Activated CD8-positive, alpha-beta T cell treated with anti-CD3 and anti-CD28 coated beads, Interleukin-2, amount 10 ng/mL, durations not matched to agents 7 days and 5 days (primary cell): Measurements from ENCODE around the gene SFTPD. TPM values are rescaled to one million over a fixed set of nuclear protein-coding genes. Genes with fewer than 3 reads are reported as not detected.

Experiments
- ATAC-seq: fragments of 150-1000 bp; cut with Tn5 transposase; one replicate; pipeline ENCODE4 v1.10.0; 2021; ENCODE audit warnings: moderate library complexity
- CTCF ChIA-PET: fragments of 350-600 bp; sonication (Branson Sonifier 250); formaldehyde crosslinking; loops from one replicate; lab custom pipeline; 2021; ENCODE audit warnings: antibody characterized with exemption; lab: Charles Lee
- POLR2A ChIA-PET: fragments of 350-600 bp; sonication (Branson Sonifier 250); formaldehyde crosslinking; loops from one replicate; lab custom pipeline; 2021; ENCODE audit warnings: antibody characterized with exemption; lab: Charles Lee
- DNase-seq: peaks from one replicate; pipeline ENCODE4 v3.0.0-alpha.2; 2020
- H3K27ac Mint-ChIP-seq: one replicate; pipeline ENCODE4 v1.8.0; 2021; ENCODE audit warnings: mild to moderate bottlenecking, mixed read lengths
- H3K27me3 Mint-ChIP-seq: one replicate; pipeline ENCODE4 v1.8.0; 2021; ENCODE audit warnings: low read depth, mixed read lengths
- H3K36me3 Mint-ChIP-seq: one replicate; pipeline ENCODE4 v1.8.0; 2021; ENCODE audit warnings: low read depth, mixed read lengths
- H3K4me1 Mint-ChIP-seq: one replicate; pipeline ENCODE4 v1.8.0; 2021; ENCODE audit warnings: low read depth, mixed read lengths
- H3K4me3 Mint-ChIP-seq: one replicate; pipeline ENCODE4 v1.8.0; 2021; ENCODE audit warnings: mild to moderate bottlenecking, mixed read lengths
- H3K9me3 Mint-ChIP-seq: one replicate; pipeline ENCODE4 v1.8.0; 2022; ENCODE audit warnings: mixed read lengths; ENCODE audit not compliant: insufficient read depth
- total RNA-seq, 2 experiments: library from RNA; stranded (reverse); gene quantifications; one replicate each; pipeline ENCODE4 v1.2.3, GENCODE V29; 2021

SFTPD gene
- total RNA-seq, 2 experiments from 2014 or later: not detected

DNA sequence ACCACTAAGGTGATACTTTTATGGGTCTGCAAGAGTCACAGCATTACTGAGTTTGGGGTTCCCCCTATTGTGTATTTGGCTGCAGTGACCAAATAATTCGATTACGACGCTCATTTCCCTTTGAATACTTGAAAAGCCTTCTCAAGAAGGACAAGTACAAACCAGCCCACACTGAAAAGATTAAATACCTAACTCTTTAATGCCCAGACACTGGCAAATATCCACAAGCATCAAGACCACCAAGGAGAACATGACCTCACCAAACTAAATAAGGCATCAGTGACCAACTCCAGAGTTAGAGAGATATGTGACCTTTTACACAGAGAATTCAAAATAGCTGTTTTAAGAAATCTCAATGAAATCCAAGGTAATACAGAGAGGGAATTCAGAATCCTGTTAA lies 31.8 kb upstream of the SFTPD start:
- peaks cover 2% of the 10 kb centered on the region for H3K36me3 Mint-ChIP-seq
- no peaks in the 10 kb centered on the region for H3K9me3 Mint-ChIP-seq
- H3K27ac Mint-ChIP-seq: no peak overlapping the region
- no peak for DNase-seq
- no peak for ATAC-seq
- H3K27me3 Mint-ChIP-seq: peaks cover 70% of the 10 kb centered on the region
- CTCF ChIA-PET: no interaction called here
- H3K4me3 Mint-ChIP-seq: no peak overlapping the region
- POLR2A ChIA-PET: no interaction called here
- H3K4me1 Mint-ChIP-seq: peaks cover 9% of the 10 kb centered on the region

DNA sequence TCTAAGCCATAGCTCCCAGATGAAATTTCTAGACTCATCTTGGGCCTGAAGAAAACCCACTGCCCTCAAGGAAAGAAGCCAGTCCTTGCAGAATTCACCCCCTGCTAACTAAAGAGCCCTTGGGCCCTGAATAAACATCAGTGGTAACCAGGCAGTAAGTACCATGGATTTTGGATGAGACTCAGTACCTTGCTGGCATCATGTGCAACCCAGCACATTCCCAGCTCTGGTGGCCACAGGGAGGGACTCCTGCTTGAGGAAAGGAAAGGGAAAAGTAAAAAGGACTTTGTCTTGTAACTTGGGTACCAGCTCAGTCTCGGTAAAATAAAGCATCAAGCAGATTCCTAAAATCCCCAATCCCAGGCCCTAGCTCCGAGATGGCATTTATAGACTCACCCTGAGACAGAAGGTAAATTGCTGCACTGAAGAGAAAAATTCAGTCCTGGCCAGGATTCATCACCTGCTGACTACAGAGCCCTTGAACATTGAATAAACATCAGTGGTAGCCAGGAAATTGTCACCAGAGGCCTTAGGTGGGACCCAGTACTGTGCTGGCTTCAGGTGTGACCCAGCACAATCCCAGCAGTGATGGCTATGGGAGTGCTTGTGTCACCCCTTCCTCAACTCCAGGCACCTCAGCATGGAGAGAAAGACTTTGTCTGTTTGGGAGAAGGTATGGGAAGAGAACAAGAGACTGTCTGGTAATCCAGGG lies 31.2 kb upstream of the SFTPD start:
- POLR2A ChIA-PET: no interaction called here

DNA sequence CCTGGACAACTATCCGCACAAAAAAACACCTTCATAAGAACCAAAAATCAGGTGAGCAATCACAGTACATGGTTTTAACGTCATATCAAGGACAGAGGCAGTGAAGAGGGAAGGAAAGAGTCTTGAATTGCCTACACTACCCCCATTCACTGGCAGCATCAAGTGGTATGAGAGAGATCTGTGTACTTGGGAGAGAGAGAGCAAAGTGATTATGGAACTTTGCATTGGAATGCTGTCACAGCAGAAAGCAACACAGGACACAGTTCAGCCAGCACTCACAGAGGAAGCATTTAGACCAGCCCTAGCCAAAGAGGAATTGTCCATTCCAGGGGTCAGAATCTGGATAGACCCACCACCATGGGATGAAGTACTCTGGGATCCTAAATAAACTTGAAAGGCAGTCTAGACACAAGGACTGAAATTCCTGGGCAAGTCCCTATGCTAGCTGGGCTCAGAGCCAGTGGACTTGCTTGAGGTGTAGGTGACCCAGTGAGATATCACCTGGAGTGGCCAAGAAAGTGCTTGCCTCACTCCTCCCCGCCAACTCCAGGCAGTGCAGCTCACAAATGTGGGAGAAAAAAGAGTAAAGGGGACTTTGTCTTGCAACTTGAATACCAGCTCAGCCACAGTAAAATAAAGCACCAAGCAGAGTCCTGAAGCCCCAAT lies 30.5 kb upstream of the SFTPD start:
- peaks cover 1% of the 10 kb centered on the region for H3K4me1 Mint-ChIP-seq
- POLR2A ChIA-PET: no interaction called here
- H3K27ac Mint-ChIP-seq: no peak overlapping the region
- no peaks in the 10 kb centered on the region for H3K9me3 Mint-ChIP-seq
- peaks cover 2% of the 10 kb centered on the region for H3K36me3 Mint-ChIP-seq
- CTCF ChIA-PET: no interaction called here
- peaks cover 68% of the 10 kb centered on the region for H3K27me3 Mint-ChIP-seq
- no peak for DNase-seq
- H3K4me3 Mint-ChIP-seq: no peak overlapping the region
- ATAC-seq: no peak

More for the DNA sequence above, 31.2 kb upstream of the SFTPD start:
- DNase-seq (no peak), ATAC-seq (no peak)
- CTCF ChIA-PET: no interaction called here
- Mint-ChIP-seq H3K36me3 (peaks cover 2% of the 10 kb centered on the region), H3K4me3 (no peak overlapping the region), H3K4me1 (peaks cover 4% of the 10 kb centered on the region), H3K27ac (no peak overlapping the region), H3K9me3 (no peaks in the 10 kb centered on the region), H3K27me3 (peaks cover 72% of the 10 kb centered on the region)

DNA sequence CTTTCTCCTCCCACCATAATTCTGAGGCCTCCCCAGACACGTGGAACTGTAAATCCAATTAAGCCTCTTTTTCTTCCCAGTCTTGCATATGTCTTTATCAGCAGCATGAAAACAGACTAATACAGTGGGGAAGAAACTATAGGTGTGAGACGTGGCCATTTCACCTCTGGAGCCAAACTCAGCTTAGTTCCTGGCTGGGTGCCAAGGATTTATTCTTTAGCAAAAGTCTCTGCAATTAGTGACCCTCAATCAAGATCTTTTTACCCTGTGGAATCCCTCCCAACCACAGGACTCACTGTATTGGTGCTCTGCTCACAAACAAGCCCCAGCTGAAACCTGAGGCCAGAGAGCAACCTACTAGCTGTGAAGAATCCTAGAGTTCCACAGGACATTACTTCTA lies 28.1 kb upstream of the SFTPD start:
- H3K4me1 Mint-ChIP-seq: peaks cover 1% of the 10 kb centered on the region
- ChIA-PET POLR2A (no interaction called here), CTCF (no interaction called here)
- no peak for ATAC-seq
- H3K36me3 Mint-ChIP-seq: no peaks in the 10 kb centered on the region
- no peaks in the 10 kb centered on the region for H3K9me3 Mint-ChIP-seq
- H3K4me3 Mint-ChIP-seq: no peak overlapping the region
- H3K27me3 Mint-ChIP-seq: peaks cover 57% of the 10 kb centered on the region
- no peak for DNase-seq
- H3K27ac Mint-ChIP-seq: no peak overlapping the region

DNA sequence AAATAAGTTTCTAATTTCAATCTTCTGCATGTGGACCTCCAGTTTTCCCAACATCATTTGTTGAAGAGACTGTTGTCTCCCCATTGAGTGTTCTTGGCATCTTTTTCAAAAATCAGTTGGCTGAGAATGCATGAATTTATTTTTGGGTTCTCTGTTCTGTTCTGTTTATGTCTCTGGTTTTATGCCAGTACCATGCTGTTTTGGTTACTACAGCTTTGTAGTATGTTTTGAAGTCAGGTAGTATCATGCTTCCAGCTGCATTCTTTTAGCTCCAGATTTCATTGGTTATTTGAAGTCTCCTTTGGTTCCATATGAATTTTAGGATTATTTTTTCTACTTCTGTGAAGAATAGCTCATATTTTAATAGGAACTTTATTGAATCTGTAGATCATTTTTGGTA lies 21.2 kb upstream of the SFTPD start:
- ChIA-PET CTCF (no interaction called here), POLR2A (no interaction called here)
- peaks cover 15% of the 10 kb centered on the region for H3K27me3 Mint-ChIP-seq
- H3K4me3 Mint-ChIP-seq: no peak overlapping the region
- no peak overlapping the region for H3K27ac Mint-ChIP-seq
- ATAC-seq: no peak
- no peak for DNase-seq
- no peaks in the 10 kb centered on the region for H3K4me1 Mint-ChIP-seq
- no peaks in the 10 kb centered on the region for H3K36me3 Mint-ChIP-seq
- peaks cover 5% of the 10 kb centered on the region for H3K9me3 Mint-ChIP-seq

DNA sequence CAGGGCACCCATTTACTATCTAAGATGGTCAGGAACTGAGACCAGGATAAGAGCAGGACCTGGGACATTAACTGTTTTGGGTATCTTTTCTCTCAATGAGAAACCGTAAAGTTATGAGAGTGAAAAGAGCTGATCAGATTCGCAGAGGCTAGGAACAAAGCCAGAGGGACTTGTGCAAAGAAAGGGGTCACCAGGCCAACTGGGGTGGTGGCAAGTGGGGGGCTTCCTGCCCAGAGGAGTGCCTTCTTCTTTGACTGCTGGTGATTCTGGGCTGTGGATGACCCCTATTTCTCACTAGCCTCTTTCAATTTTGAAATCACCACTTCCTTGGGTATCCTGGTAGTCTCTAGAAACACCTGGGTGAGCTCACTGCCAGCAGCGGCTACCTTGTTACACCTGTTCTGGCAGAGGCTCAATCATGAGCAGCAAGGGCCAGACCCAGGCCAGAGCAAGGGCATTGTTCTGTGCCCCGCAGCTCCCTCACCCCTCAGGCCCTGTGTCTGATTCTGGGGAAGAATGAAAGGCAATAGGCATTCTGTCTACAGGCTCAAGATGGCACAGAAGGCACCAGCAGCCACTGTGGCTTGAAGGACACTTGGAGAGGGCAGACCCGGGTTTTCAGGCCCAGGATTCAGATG lies 999 bp downstream of the SFTPD start:
- no peaks in the 10 kb centered on the region for H3K36me3 Mint-ChIP-seq
- ATAC-seq (no peak), DNase-seq (peak; percentile 15)
- no peaks in the 10 kb centered on the region for H3K4me1 Mint-ChIP-seq
- H3K4me3 Mint-ChIP-seq: no peak overlapping the region
- CTCF ChIA-PET: no interaction called here
- H3K27me3 Mint-ChIP-seq: peaks cover 14% of the 10 kb centered on the region
- POLR2A ChIA-PET: no interaction called here
- no peak overlapping the region for H3K27ac Mint-ChIP-seq
- H3K9me3 Mint-ChIP-seq: no peaks in the 10 kb centered on the region

DNA sequence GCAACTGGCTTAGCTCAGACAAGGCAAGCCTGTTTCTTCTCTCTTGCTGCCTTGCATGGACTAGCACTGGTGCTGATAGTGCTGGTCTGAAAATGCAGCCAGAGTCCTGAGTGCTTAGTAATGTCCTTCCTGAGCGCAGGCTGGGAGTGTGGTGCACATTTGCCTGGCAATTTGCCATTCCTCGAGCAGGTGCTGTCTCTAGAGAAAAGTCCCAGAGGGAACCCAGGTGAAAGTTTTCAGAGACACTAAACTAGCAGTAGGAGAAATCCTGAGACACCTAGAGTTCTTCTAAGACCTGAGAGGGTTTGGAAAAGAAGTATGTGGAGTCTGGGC lies 1.9 kb downstream of the SFTPD start:
- Mint-ChIP-seq H3K4me3 (no peak overlapping the region), H3K27ac (no peak overlapping the region), H3K27me3 (peaks cover 13% of the 10 kb centered on the region), H3K36me3 (no peaks in the 10 kb centered on the region), H3K9me3 (no peaks in the 10 kb centered on the region), H3K4me1 (no peaks in the 10 kb centered on the region)
- DNase-seq: peak; percentile 5
- ChIA-PET CTCF (no interaction called here), POLR2A (no interaction called here)
- ATAC-seq: no peak

DNA sequence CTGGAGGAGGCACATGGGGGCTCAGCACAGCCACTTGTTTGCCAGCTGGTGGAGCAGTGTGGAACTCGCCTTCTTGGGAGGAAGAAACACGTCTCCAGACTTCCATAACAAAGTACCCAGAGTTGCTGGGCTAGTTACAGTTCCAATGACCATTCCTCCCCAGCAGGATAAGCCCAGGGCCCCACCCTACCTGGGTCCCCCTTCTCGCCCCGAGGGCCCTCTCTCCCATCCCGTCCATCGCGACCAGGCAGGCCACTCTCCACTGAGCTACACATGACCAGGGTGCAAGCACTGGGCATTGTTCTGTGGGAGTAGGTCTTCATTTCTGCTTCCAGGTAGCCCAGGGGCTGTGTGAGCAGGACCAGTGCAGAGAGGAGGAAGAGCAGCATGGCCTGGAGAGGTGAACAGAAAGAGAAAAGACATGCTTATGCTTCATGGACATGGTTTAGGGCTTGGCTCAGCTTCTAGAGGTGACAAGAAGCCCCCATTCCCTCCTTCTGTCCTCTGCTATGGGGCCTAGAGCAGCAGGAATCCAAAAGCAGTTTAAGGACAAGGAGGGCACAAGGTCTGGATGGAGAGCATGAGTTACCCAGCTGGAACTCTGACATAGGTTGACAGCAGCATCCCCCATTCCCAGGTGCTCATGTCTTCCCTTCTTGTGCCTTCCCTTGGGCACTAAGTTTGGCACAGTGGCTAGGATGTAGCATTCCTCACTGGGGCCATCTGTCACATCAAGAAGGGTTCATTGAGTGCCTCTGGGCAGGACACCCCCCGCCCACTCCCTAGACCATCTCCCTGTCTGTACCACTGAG lies 2.4 kb downstream of the SFTPD start:
- Mint-ChIP-seq H3K4me1 (no peaks in the 10 kb centered on the region), H3K27me3 (peaks cover 11% of the 10 kb centered on the region), H3K27ac (no peak overlapping the region), H3K4me3 (no peak overlapping the region), H3K36me3 (no peaks in the 10 kb centered on the region), H3K9me3 (no peaks in the 10 kb centered on the region)
- DNase-seq: peak; percentile 7
- ChIA-PET POLR2A (no interaction called here), CTCF (no interaction called here)
- no peak for ATAC-seq

DNA sequence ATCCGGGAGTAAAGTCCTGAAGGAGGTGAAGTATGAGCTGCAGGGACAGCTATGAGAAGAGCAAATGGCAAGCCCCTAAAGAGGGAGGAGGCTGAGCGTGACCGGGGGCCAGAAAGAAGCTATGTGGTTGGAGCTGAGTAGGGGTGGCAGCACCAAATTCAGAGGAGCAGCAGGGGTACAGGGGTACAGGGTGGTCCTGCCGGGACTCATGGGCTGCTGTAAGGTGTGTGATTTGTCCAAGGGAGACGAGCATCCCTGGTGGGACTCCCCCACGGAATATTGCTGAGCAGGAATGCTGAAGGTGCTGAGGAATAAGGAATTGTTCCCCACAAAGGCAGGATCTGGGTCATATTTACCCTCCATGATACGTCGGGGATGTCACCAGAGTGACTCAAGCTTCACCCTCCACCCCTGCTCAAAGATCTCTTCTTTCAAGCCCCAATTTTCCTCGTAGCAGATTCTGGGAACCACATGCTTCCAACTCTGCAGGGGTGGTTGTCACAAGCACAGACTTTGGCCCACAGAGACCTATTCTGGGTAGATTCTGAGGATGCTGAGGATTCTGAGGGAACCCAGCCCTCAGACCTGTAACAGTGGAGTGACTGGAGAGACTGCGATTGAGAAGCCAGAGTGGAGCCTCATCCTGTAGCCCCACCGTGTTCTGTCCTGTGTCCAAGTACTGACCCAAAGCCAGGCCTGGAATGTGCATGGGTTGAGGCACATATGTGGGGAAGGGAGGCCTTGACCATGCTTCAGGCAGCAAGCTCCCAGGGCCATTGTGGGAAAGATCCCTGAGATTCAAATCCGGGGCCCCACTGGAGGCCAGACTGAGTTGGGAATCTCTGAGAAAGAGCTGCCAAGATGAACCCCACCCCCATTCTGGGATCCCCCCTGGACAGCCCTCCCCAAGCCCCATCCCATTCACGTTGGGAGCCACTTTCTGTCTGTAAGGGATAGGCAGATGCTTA lies 4.2 kb downstream of the SFTPD start:
- Mint-ChIP-seq H3K9me3 (no peaks in the 10 kb centered on the region), H3K27me3 (peaks cover 3% of the 10 kb centered on the region), H3K4me3 (no peak overlapping the region), H3K4me1 (no peaks in the 10 kb centered on the region), H3K27ac (no peak overlapping the region), H3K36me3 (no peaks in the 10 kb centered on the region)
- peak; percentile 13 for DNase-seq
- ChIA-PET CTCF (no interaction called here), POLR2A (no interaction called here)
- ATAC-seq: no peak

DNA sequence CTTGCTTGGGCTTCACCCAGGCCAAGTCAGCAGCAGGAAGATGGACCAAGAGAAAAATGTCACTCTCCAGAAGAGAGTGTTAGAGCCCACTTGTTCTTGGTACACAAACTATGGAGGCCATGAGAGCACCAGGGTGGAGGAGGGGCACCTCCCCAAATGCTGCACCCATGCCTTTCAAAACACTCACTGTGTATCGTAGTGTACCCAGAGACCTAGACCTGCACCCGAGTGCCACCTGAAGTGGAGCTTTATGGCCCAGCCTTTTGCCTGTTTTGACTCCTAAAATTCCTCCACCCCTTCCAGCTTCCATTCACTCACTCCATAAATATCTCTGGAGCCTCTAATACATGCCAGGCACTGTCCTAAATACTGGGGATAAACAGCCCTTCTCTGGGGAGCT lies 5.0 kb downstream of the SFTPD start:
- POLR2A ChIA-PET: no interaction called here
- H3K27ac Mint-ChIP-seq: no peak overlapping the region
- CTCF ChIA-PET: no interaction called here
- DNase-seq: peak; percentile 4
- no peaks in the 10 kb centered on the region for H3K9me3 Mint-ChIP-seq
- no peaks in the 10 kb centered on the region for H3K27me3 Mint-ChIP-seq
- no peaks in the 10 kb centered on the region for H3K36me3 Mint-ChIP-seq
- ATAC-seq: no peak
- H3K4me3 Mint-ChIP-seq: no peak overlapping the region
- H3K4me1 Mint-ChIP-seq: peaks cover 3% of the 10 kb centered on the region
